GM12874 (cell line): ENCODE measurements around the gene LMCD1.

Experiments
- TF ChIP-seq, protein P1 (sequence below): IDR thresholded peaks from 2 replicates; pipeline ENCODE4 v1.5.1; 2011; ENCODE audit warnings: low read depth, mild to moderate bottlenecking, control low read depth, low read length, moderate library complexity; ENCODE audit not compliant: insufficient read depth

LMCD1 gene

DNA sequence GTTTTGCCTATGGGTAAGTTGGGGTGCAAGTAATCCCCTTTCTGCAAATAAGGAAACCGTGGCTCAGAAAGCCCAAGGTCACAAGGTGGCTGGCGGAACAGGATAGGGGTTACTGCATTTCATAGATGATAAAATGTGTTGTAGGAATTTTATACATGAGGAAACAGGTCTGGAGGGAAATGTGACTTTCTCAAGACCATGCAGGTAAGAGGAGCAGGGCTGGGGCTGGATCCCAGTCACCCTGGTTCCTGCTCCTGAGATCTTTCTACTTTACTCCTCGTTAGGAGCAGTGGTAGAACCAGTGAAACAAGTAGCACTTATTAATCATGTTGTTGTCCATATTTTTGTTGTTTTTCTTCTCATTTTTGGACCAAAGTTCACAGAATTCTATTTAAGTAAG lies 79.8 kb downstream of the LMCD1 start:
- TF ChIP-seq, protein P1, sequence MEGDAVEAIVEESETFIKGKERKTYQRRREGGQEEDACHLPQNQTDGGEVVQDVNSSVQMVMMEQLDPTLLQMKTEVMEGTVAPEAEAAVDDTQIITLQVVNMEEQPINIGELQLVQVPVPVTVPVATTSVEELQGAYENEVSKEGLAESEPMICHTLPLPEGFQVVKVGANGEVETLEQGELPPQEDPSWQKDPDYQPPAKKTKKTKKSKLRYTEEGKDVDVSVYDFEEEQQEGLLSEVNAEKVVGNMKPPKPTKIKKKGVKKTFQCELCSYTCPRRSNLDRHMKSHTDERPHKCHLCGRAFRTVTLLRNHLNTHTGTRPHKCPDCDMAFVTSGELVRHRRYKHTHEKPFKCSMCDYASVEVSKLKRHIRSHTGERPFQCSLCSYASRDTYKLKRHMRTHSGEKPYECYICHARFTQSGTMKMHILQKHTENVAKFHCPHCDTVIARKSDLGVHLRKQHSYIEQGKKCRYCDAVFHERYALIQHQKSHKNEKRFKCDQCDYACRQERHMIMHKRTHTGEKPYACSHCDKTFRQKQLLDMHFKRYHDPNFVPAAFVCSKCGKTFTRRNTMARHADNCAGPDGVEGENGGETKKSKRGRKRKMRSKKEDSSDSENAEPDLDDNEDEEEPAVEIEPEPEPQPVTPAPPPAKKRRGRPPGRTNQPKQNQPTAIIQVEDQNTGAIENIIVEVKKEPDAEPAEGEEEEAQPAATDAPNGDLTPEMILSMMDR: no peak

DNA sequence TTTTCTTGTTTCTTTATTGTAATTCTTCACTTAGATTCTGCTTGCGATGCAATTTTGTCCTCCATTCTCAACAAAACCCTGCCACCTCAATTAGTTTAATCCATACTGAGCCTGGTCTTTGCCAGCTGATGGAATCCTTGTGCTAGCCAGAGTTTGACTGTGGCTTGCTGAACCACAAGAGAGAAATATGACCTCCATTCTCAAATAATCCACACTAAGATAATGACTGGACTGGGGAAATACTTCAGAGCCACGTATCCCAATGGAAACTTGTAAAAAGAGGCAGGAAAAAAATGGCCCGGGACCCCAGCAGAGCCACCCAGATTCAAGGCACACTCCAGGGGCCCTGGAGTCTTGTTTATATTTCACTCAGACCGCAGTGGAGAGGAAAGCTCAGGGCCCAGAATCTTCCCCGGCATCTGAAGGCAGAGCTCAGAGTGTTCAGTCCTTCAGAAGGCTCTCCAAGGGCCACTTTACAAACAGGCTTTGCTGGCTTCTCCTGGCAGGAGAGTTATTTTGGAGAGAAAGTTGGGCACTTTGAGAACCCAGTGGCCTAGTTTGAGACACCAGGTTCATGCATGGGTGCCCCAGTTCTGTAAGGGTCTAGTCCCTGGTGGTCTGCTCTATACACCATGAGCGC lies 80.3 kb downstream of the LMCD1 start:
- TF ChIP-seq, protein P1: no peak

DNA sequence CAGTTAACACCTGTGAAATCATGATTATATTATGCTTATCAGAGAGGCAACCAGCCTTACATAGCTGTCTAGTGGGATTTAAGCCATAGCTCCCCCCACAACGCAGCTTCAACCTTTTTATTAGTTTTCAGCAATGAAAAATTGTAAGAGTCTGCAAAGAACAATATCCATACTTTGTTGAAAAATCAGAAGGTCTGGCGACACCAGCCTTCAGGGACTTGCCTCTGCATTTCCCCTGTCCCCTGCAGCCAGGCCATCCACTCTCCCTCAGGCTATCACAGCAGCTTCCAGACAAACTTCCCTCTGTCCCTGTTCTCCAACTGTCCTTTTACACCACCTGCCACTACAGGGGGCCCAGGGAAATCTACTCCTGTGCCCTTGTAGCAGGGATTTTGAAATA lies 83.0 kb downstream of the LMCD1 start:
- TF ChIP-seq, protein P1: no peak

DNA sequence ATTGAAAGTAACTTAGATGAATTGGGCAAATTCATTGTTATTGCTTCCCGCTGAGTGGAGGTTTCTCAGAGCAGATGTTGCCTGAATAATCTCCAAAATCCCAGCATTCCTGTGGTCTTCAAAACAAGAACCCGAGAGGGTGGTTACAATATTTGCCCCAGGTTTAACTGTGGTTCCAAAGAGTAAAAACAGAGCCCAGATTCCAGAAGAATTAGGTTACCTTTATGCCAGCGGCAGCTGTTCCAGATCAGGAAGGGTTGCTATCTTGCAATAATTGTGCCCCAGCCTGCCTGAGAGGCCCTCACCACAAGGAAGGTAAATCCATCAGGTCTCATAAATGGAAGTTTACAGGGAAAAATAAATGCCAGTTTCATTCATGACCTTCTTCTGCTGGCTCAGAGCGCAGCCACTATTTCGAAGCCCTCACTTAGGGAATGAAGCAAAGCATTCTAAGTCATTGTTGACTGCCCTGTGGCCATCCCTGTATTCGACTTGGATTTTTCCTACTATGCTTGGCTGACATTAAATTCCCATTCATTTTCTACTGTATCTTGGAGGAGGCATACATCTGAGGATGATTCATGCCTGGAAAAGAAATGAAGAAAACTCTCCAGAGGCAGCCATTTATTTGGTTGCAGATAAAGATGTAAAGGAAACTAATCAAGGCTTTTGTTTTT lies 88.4 kb downstream of the LMCD1 start:
- TF ChIP-seq, protein P1: no peak

DNA sequence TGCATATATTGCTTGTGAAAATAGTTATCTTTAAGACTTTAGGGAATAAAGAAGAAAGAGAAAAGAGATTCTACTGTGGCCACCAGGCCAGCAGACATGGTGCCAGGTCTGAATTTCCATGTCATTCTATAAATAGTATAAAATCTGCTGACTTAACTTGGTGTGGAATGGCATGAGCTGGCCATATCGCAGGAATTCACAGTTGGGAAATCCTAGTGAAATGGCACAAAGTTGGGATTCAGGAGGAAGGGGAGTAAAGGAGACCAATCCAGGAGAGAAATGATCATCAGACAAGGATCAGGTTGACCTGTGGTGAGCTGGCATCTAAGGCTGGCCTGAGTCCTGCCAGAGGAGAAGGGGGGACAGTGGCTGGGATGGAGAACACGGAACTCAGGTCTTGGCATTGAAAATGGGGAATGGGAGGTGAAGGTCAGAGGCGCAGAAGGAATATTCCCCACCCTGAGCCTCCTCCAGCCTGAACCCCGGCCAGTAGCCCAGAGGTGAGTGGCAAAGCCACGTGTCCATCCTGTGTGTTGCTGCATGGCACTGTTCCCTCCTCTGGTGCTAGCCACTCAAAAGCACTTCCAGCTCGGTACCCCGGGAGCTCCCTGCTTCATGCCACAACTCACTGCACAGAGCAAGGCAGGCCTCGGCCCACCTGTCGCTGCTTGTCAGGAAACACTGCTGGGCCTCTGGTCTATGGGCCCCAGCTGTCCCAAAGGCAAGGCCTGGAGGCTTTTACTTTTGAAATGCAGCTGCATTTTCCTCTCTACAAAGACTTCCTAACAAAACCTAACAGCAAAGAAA lies 91.6 kb downstream of the LMCD1 start:
- TF ChIP-seq, protein P1: no peak

DNA sequence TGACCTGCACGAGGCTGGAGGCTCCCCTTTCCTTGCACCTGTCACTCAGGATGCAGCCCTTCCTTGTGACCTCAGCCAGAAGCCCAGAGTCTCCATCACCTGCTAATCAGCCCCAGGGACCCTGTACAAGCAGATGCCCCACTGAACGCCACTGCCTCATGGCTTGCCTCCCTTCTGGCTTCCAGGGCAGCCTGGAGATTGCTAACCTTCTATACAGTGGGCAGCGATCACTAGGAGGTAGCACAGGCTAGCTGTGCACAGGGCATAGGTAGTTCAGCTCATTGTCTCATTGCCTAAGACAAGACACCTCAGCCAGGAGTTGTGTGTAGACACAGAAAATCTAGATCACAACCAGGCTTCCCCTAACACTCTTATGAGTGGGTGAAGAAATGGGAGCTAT lies 93.6 kb downstream of the LMCD1 start:
- TF ChIP-seq, protein P1: no peak

DNA sequence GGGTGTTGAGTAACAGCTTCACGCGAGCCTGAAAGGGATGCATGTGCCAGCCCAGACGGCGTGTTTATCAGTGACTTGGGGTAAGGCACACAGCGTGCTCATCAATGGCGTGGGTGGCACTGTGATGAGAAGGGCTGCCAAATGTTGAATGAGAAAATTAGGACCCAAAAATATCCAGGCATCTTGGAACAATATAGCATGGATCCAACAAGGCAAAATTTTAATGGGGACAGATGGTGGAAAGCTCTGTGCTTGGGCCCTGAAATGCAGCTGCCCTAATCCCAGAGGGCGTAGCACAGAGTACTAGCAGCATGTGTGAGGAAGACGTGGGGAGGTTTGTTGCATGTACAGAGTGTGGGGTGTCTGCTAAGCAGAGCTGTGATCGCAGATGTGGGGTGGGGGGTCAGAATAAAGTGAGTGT lies 94.1 kb downstream of the LMCD1 start:
- TF ChIP-seq, protein P1: no peak
